Stimulated activated CD4-positive, alpha-beta T cell treated with anti-CD3 and anti-CD28 coated beads, TNF-alpha, amount 100 ng/mL, for 1 hour (primary cell): ENCODE results near the gene CUL4B.
"Not testable (repeated sequence)": the region's sequence is repeated elsewhere in the genome, so short reads cannot be mapped to it uniquely, and the experiment has no call there.

Experiments used
- DNase-seq, 3 donors: peaks; one replicate each; pipeline ENCODE4 v3.0.0-alpha.2; 2020; ENCODE audit warnings: low read depth in 3 of 3, low spot score in 1 of 3

The CUL4B gene

GRCh38 chrX:120534413-120535205 is 26.2 kb downstream of the CUL4B start:
- DNase-seq, result no peak

GRCh38 chrX:120522820-120523219 is 37.9 kb downstream of the CUL4B start:
- DNase-seq, result no peak

- no peak for DNase-seq
Measured at GRCh38 chrX:120517936-120518335, 42.8 kb downstream of the CUL4B start.

GRCh38 chrX:120514236-120514635 is 46.5 kb downstream of the CUL4B start:
- DNase-seq, result no peak

- no peak for DNase-seq
Measured at GRCh38 chrX:120512627-120513026, 48.1 kb downstream of the CUL4B start.

GRCh38 chrX:120512222-120512621 is 48.5 kb downstream of the CUL4B start:
- DNase-seq, result no peak

GRCh38 chrX:120504569-120504968 is 56.2 kb downstream of the CUL4B start:
- DNase-seq, result no peak

GRCh38 chrX:120499301-120500072 is 61.3 kb downstream of the CUL4B start:
- no peak for DNase-seq

GRCh38 chrX:120490119-120490518 is 70.6 kb downstream of the CUL4B start:
- DNase-seq, result not testable (repeated sequence)

GRCh38 chrX:120486786-120487185 is 74.0 kb downstream of the CUL4B start:
- DNase-seq, result no peak

- DNase-seq, result peak in 1 of 3 donors; percentile 36
Measured at GRCh38 chrX:120485638-120486520, 74.9 kb downstream of the CUL4B start.

- no peak for DNase-seq
Measured at GRCh38 chrX:120485315-120485637, 75.5 kb downstream of the CUL4B start.

GRCh38 chrX:120477453-120477852 is 83.3 kb downstream of the CUL4B start:
- DNase-seq, result no peak

GRCh38 chrX:120476714-120477113 is 84.0 kb downstream of the CUL4B start:
- DNase-seq, result no peak

GRCh38 chrX:120475447-120475846 is 85.3 kb downstream of the CUL4B start:
- DNase-seq, result not testable (repeated sequence)
